ENCODE data around the gene ATP11B.

The ATP11B gene

DNA sequence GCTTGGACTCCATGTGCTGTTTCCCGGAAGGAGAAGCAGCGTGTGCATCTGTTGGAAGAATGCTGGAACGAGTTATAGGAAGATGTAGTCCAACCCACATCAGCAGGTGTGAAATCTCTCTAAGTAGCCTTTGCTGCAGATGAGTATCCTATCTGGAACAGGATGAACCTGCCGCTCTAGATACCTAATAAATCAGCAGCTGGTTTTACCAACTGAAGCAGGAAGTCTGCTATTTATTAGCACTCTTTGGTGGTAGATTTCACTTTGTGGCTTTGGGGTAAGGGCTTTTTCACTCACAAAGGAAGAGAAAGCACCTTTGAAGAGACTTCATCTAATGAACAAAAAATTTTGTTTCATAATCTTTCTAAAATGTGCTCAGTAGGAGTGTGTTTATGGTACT is 120.6 kb downstream of the ATP11B start:
- Histone ChIP-seq H3K9me3 (ENCODE audit: control insufficient read depth, low read length) (no peaks in the 10 kb centered on the region), H3K4me1 (ENCODE audit: control insufficient read depth, insufficient read depth, low read length) (peaks cover 27% of the 10 kb centered on the region), H3K4me3 (ENCODE audit: low read length) (no peak overlapping the region), H3K27me3 (replicated peaks; ENCODE audit: control insufficient read depth, insufficient read depth, low read length) (no peaks in the 10 kb centered on the region), H3K9ac (ENCODE audit: low read length) (no peak overlapping the region), H3K36me3 (ENCODE audit: control insufficient read depth, insufficient read depth, low read length, severe bottlenecking) (peaks cover 29% of the 10 kb centered on the region)
- no peak for DNase-seq (ENCODE audit: low read depth)

DNA sequence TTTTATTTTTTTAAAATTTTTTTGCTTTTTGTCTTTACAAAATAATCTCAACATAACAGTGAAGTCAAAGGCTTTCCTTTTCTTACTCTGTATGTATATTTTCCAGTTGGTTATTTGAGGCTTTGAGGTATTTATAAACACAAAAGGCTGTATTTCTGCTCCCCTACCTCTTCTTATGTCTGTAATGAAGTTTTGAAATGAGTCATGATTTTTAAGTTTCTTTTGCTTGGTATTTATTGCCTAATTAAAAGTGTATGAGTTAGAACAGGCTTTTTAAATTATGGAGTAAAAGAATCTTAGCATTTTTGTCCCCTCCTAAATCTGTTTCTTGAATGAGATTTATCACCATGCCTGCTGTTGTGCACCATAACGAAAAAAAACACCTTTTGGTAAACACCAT is 121.0 kb downstream of the ATP11B start:
- no peaks in the 10 kb centered on the region for H3K27me3 ChIP-seq (replicated peaks; ENCODE audit: control insufficient read depth, insufficient read depth, low read length)
- H3K4me3 ChIP-seq (ENCODE audit: low read length), result no peak overlapping the region
- H3K9ac ChIP-seq (ENCODE audit: low read length), result no peak overlapping the region
- DNase-seq (ENCODE audit: low read depth), result peak; percentile 44
- peaks cover 29% of the 10 kb centered on the region for H3K36me3 ChIP-seq (ENCODE audit: control insufficient read depth, insufficient read depth, low read length, severe bottlenecking)
- peaks cover 22% of the 10 kb centered on the region for H3K4me1 ChIP-seq (ENCODE audit: control insufficient read depth, insufficient read depth, low read length)
- no peaks in the 10 kb centered on the region for H3K9me3 ChIP-seq (ENCODE audit: control insufficient read depth, low read length)

DNA sequence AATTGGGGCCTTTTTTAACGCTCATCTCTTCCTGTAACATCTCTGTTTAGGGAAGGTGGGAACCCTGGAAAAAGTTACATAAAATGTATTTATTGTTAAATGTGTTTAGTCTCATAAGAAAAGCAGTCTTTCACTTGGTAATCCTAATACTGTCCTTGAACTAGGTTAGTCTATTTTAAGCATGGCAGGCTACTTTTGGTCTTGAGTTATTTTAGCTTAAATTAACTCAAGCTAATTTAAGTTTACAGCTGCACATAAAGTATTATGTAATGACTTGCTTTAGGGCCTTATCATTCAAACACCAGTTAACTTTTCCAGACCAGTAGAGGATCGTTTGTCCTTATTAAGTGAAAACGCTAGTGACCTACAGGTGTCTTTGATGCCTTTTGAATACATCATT is 123.8 kb downstream of the ATP11B start:
- H3K9ac ChIP-seq (ENCODE audit: low read length), result no peak overlapping the region
- peaks cover 15% of the 10 kb centered on the region for H3K4me1 ChIP-seq (ENCODE audit: control insufficient read depth, insufficient read depth, low read length)
- no peak for DNase-seq (ENCODE audit: low read depth)

DNA sequence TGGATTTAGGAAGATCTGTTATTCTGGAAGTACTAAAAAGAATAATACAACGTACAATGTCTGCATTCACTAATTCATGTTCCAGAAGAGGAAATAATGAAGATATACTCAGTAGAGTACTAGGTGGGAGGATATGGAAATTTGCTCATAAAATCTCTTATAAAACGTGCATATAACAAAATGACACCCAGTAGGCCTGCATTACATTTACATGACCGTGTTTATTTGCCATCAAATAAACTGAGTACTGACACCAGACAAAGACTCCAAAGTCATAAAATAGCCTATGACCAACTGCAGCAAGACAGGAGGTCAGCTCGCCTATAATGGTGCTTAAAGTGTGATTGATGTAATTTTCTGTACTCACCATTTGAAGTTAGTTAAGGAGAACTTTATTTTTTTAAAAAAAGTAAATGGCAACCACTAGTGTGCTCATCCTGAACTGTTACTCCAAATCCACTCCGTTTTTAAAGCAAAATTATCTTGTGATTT is 126.6 kb downstream of the ATP11B start:
- H3K27me3 ChIP-seq (replicated peaks; ENCODE audit: control insufficient read depth, insufficient read depth, low read length), result no peaks in the 10 kb centered on the region
- H3K4me3 ChIP-seq (ENCODE audit: low read length), result no peak overlapping the region
- no peaks in the 10 kb centered on the region for H3K9me3 ChIP-seq (ENCODE audit: control insufficient read depth, low read length)
- peaks cover 10% of the 10 kb centered on the region for H3K4me1 ChIP-seq (ENCODE audit: control insufficient read depth, insufficient read depth, low read length)
- no peak overlapping the region for H3K9ac ChIP-seq (ENCODE audit: low read length)
- H3K36me3 ChIP-seq (ENCODE audit: control insufficient read depth, insufficient read depth, low read length, severe bottlenecking), result peaks cover 19% of the 10 kb centered on the region
- DNase-seq (ENCODE audit: low read depth), result no peak

More for the DNA sequence above, 123.8 kb downstream of the ATP11B start:
- H3K36me3 ChIP-seq (ENCODE audit: control insufficient read depth, insufficient read depth, low read length, severe bottlenecking), result peaks cover 29% of the 10 kb centered on the region
- H3K4me3 ChIP-seq (ENCODE audit: low read length), result no peak overlapping the region
- no peaks in the 10 kb centered on the region for H3K9me3 ChIP-seq (ENCODE audit: control insufficient read depth, low read length)
- no peaks in the 10 kb centered on the region for H3K27me3 ChIP-seq (replicated peaks; ENCODE audit: control insufficient read depth, insufficient read depth, low read length)

DNA sequence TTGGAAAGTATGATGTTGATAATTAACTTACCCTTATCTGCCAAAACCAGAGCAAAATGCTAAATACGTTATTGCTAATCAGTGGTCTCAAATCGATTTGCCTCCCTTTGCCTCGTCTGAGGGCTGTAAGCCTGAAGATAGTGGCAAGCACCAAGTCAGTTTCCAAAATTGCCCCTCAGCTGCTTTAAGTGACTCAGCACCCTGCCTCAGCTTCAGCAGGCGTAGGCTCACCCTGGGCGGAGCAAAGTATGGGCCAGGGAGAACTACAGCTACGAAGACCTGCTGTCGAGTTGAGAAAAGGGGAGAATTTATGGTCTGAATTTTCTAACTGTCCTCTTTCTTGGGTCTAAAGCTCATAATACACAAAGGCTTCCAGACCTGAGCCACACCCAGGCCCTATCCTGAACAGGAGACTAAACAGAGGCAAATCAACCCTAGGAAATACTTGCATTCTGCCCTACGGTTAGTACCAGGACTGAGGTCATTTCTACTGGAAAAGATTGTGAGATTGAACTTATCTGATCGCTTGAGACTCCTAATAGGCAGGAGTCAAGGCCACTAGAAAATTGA is 127.3 kb downstream of the ATP11B start:
- DNase-seq (ENCODE audit: low read depth), result no peak
- H3K4me1 ChIP-seq (ENCODE audit: control insufficient read depth, insufficient read depth, low read length), result peaks cover 15% of the 10 kb centered on the region
- H3K27me3 ChIP-seq (replicated peaks; ENCODE audit: control insufficient read depth, insufficient read depth, low read length), result no peaks in the 10 kb centered on the region
- H3K9ac ChIP-seq (ENCODE audit: low read length), result no peak overlapping the region
- H3K9me3 ChIP-seq (ENCODE audit: control insufficient read depth, low read length), result no peaks in the 10 kb centered on the region
- H3K36me3 ChIP-seq (ENCODE audit: control insufficient read depth, insufficient read depth, low read length, severe bottlenecking), result peaks cover 13% of the 10 kb centered on the region
- H3K4me3 ChIP-seq (ENCODE audit: low read length), result no peak overlapping the region

DNA sequence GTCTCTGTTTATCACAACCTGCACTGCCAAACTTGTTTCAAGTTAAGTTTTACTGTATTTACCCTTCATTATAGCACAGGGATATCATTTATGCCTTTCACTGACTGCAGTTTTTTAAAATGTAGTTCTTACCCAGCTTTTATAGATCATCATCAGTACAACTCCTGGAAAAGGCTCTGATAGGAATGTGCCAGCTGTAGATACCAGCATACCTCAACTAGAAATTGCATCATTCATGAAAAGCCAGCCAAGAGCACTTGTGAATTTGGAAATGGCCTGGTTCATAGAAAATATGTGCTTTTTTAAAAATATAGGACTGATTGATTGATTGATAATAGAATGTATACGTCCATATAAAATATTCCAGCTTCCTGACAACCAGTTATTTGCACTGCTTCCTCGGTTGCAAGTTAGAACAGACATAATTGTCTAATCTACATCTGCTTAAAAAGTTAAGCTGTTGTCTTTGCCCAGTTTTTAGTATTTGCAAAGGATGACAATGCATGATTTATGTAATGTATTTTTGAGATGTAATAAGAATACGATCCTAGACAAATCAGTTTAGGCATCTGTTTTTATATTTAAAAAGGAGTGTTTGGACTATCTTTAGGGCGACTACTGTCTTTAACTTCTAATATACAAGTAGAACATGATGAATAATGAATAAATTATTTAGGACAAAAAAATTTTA is 128.5 kb downstream of the ATP11B start:
- Histone ChIP-seq H3K4me3 (ENCODE audit: low read length) (no peak overlapping the region), H3K9me3 (ENCODE audit: control insufficient read depth, low read length) (no peaks in the 10 kb centered on the region), H3K9ac (ENCODE audit: low read length) (no peak overlapping the region), H3K36me3 (ENCODE audit: control insufficient read depth, insufficient read depth, low read length, severe bottlenecking) (peaks cover 5% of the 10 kb centered on the region), H3K4me1 (ENCODE audit: control insufficient read depth, insufficient read depth, low read length) (peaks cover 24% of the 10 kb centered on the region), H3K27me3 (replicated peaks; ENCODE audit: control insufficient read depth, insufficient read depth, low read length) (no peaks in the 10 kb centered on the region)
- peak; percentile 77 for DNase-seq (ENCODE audit: low read depth)

DNA sequence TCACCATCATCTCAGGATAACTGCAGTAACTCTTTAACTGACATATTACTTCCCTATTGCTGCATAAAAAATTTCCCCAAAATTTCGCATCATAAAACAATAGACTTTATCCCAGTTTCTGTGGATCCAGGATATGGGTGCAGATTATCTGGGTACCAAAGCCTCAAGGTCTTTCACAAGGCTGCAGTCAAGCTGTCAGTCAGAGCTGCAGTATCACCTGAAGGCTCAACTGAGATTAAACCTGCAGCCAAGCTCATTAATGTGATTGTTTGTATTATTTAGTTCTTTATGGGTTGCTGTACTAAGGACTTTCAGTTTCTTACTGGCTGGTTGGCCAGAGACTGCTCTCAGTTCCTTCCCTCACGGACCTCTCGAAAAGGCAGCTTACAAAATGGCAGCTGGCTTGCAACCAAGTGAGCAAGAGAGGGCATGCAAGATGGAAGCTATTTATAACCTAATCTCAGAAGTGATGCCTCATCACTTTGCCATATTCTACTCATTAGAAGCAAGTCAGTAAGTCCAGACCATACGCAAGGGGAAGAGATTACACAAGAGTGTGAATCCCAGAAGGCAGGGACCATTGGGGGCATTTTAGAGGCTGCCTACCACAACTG is 132.1 kb downstream of the ATP11B start:
- H3K9me3 ChIP-seq (ENCODE audit: control insufficient read depth, low read length), result no peaks in the 10 kb centered on the region
- no peak overlapping the region for H3K9ac ChIP-seq (ENCODE audit: low read length)
- H3K4me3 ChIP-seq (ENCODE audit: low read length), result peak overlapping the region; percentile 11
- peaks cover 24% of the 10 kb centered on the region for H3K4me1 ChIP-seq (ENCODE audit: control insufficient read depth, insufficient read depth, low read length)
- H3K36me3 ChIP-seq (ENCODE audit: control insufficient read depth, insufficient read depth, low read length, severe bottlenecking), result peaks cover 7% of the 10 kb centered on the region
- DNase-seq (ENCODE audit: low read depth), result no peak
- H3K27me3 ChIP-seq (replicated peaks; ENCODE audit: control insufficient read depth, insufficient read depth, low read length), result no peaks in the 10 kb centered on the region

DNA sequence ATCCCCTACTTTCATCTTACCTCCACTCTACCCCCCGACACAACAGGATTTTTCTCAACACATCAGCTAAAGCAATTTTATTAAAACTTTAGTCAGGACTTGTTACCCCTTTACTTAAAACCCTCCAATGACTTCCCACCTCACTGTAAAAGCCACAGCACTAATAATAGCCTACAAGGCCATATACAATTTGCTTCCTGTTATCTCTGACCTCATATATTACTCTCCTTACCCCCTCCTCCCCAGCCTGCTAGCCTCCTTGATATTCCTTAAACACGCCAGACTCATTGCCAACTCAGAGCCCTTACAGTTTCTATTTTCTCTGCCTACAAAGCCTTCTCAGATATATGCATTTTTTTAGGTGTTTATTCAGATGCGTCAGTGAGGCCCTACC is 132.6 kb downstream of the ATP11B start:
- Histone ChIP-seq H3K9ac (ENCODE audit: low read length) (no peak overlapping the region), H3K4me3 (ENCODE audit: low read length) (no peak overlapping the region), H3K27me3 (replicated peaks; ENCODE audit: control insufficient read depth, insufficient read depth, low read length) (no peaks in the 10 kb centered on the region), H3K4me1 (ENCODE audit: control insufficient read depth, insufficient read depth, low read length) (peaks cover 24% of the 10 kb centered on the region), H3K36me3 (ENCODE audit: control insufficient read depth, insufficient read depth, low read length, severe bottlenecking) (peaks cover 7% of the 10 kb centered on the region), H3K9me3 (ENCODE audit: control insufficient read depth, low read length) (no peaks in the 10 kb centered on the region)
- no peak for DNase-seq (ENCODE audit: low read depth)

DNA sequence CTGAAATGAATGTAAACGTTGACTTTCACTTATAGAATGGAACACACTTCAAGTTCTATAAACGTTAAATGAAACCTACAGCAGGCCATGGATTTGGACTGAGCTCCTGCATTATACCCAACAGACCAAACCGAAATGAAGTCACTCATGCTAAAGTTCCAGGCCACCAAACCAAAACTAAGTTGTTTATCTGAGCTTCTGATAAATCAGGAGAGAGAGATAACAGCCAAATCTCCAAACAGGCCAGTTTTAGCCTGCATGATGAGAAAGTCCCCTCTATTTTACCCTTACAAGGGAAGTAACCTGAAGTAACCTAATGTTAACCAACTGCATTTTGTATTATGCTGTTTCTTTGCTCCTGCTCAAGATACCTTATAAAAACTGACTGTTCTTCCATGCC is 142.5 kb downstream of the ATP11B start:
- H3K9ac ChIP-seq (ENCODE audit: low read length), result no peak overlapping the region
- H3K4me1 ChIP-seq (ENCODE audit: control insufficient read depth, insufficient read depth, low read length), result no peaks in the 10 kb centered on the region
- H3K27me3 ChIP-seq (replicated peaks; ENCODE audit: control insufficient read depth, insufficient read depth, low read length), result no peaks in the 10 kb centered on the region
- peaks cover 10% of the 10 kb centered on the region for H3K9me3 ChIP-seq (ENCODE audit: control insufficient read depth, low read length)
- no peak overlapping the region for H3K4me3 ChIP-seq (ENCODE audit: low read length)
- H3K36me3 ChIP-seq (ENCODE audit: control insufficient read depth, insufficient read depth, low read length, severe bottlenecking), result peaks cover 19% of the 10 kb centered on the region
- no peak for DNase-seq (ENCODE audit: low read depth)

DNA sequence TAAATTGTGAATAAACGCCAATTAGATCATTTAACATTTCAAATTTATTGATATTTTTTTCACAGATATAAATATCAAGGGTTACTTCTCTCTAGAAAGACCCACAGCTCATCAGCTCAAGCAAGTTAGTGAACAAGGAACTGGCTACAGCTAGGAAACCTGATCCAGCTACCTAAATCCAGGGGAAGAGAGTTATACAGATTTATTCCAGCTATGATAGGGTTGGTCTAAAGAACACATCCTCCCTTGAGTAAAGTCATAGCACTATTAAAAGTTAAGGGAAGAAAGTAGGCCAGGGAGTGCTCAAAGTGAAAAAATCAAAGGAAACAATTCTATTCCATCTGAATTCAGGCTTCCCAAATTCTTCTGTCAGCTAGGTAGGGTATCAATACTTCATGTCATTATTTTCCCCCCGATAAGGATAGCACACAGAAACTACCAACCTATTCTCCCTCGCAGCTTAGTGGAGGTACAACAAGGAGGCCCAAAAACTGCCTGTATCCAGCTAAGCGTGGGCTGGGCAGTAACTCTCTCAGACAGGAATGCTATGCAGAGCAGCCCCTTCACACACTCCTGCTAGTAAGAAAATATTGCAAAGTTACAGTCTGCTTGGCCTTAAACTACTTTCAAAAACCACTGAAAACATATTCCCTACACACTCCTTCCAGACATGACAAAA is 143.1 kb downstream of the ATP11B start:
- H3K9me3 ChIP-seq (ENCODE audit: control insufficient read depth, low read length), result peaks cover 10% of the 10 kb centered on the region
- no peak for DNase-seq (ENCODE audit: low read depth)
- no peak overlapping the region for H3K9ac ChIP-seq (ENCODE audit: low read length)
- peaks cover 17% of the 10 kb centered on the region for H3K36me3 ChIP-seq (ENCODE audit: control insufficient read depth, insufficient read depth, low read length, severe bottlenecking)
- H3K4me1 ChIP-seq (ENCODE audit: control insufficient read depth, insufficient read depth, low read length), result no peaks in the 10 kb centered on the region
- no peaks in the 10 kb centered on the region for H3K27me3 ChIP-seq (replicated peaks; ENCODE audit: control insufficient read depth, insufficient read depth, low read length)
- H3K4me3 ChIP-seq (ENCODE audit: low read length), result no peak overlapping the region

DNA sequence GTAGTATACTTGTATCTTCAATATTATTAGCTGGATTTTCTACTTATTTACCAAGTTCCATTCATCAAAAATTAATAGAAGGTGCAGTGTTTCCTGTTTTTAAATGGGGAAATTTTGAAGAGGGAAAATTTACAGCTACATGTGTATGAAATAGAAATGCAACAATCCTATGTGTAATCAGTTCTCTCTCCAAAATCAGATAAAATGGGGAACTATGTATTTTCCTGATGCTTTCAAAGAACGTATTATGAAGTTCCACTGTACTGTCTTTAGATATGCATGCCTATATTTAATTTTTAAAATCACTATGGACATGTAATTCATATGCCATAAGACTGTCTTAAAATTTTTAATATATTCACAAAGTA is 143.6 kb downstream of the ATP11B start:
- DNase-seq (ENCODE audit: low read depth), result no peak
- Histone ChIP-seq H3K9me3 (ENCODE audit: control insufficient read depth, low read length) (peaks cover 10% of the 10 kb centered on the region), H3K27me3 (replicated peaks; ENCODE audit: control insufficient read depth, insufficient read depth, low read length) (no peaks in the 10 kb centered on the region), H3K4me1 (ENCODE audit: control insufficient read depth, insufficient read depth, low read length) (no peaks in the 10 kb centered on the region), H3K36me3 (ENCODE audit: control insufficient read depth, insufficient read depth, low read length, severe bottlenecking) (peaks cover 12% of the 10 kb centered on the region), H3K4me3 (ENCODE audit: low read length) (no peak overlapping the region), H3K9ac (ENCODE audit: low read length) (no peak overlapping the region)

All from adipocyte (in vitro differentiated cells).